Measurements from ENCODE around the gene TMED3. TPM values are rescaled to one million over a fixed set of nuclear protein-coding genes. Genes with fewer than 3 reads are reported as not detected.
A peak's percentile ranks its signal among the peaks of the same experiment; 100 is the strongest.

The TMED3 gene
- total RNA-seq = 10 to 100 TPM; 35.3 to 41.8 TPM

GRCh38 chr15:79310985-79311900 is at the start of gene TMED3:
Gene TMED3, plus strand, starts transcription at chr15:79311112. Its CDS starts 138 bp downstream, at chr15:79311250.
- CTCF ChIA-PET = interaction anchor here (0.5 to 2.2 kb wide), 7 partner anchors 9 to 543 kb away, joined by 3 to 10 read pairs (median 3); no protein-coding TSS in a partner anchor
- Mint-ChIP-seq H3K9me3 (ENCODE audit: low read depth) (no peaks in the 10 kb centered on the region), H3K36me3 (peaks cover 26% of the 10 kb centered on the region), H3K4me1 (peaks cover 25% of the 10 kb centered on the region), H3K4me3 (peak within 1 kb of the TSS; percentile 84), H3K27ac (peak within 1 kb of the TSS; percentile 75), H3K27me3 (peaks cover 36% of the 10 kb centered on the region)
- ATAC-seq (peak; percentile 98), DNase-seq (peak; percentile 89)

- Mint-ChIP-seq H3K36me3 (no peaks in the 10 kb centered on the region), H3K9me3 (ENCODE audit: low read depth) (no peaks in the 10 kb centered on the region), H3K27me3 (peaks cover 12% of the 10 kb centered on the region), H3K27ac (no peak overlapping the region), H3K4me3 (no peak overlapping the region), H3K4me1 (no peaks in the 10 kb centered on the region)
- ATAC-seq (no peak), DNase-seq (no peak)
- CTCF ChIA-PET = no interaction called here
These were observed 49.1 kb upstream of the TMED3 start for GRCh38 chr15:79261836-79262235.

- CTCF ChIA-PET = no interaction called here
- Mint-ChIP-seq H3K27ac (no peak overlapping the region), H3K4me1 (no peaks in the 10 kb centered on the region), H3K9me3 (ENCODE audit: low read depth) (no peaks in the 10 kb centered on the region), H3K27me3 (peaks cover 25% of the 10 kb centered on the region), H3K4me3 (no peak overlapping the region), H3K36me3 (no peaks in the 10 kb centered on the region)
- DNase-seq (no peak), ATAC-seq (no peak)
These were observed 45.7 kb upstream of the TMED3 start for GRCh38 chr15:79265167-79265566.

GRCh38 chr15:79265987-79266579 is 44.8 kb upstream of the TMED3 start:
- Mint-ChIP-seq H3K27ac (no peak overlapping the region), H3K36me3 (no peaks in the 10 kb centered on the region)
- CTCF ChIA-PET = no interaction called here

GRCh38 chr15:79282371-79283251 is 28.3 kb upstream of the TMED3 start, which contains the start of gene ANKRD34C:
Gene ANKRD34C, plus strand, starts transcription at chr15:79282722. Its CDS starts 10,563 bp downstream, at chr15:79293285.
- H3K27ac Mint-ChIP-seq = no peak within 1 kb of the TSS
- peaks cover 3% of the 10 kb centered on the region for H3K36me3 Mint-ChIP-seq
- no peak within 1 kb of the TSS for H3K4me3 Mint-ChIP-seq
- no peaks in the 10 kb centered on the region for H3K9me3 Mint-ChIP-seq (ENCODE audit: low read depth)
- H3K27me3 Mint-ChIP-seq = peaks cover 68% of the 10 kb centered on the region
- CTCF ChIA-PET = no interaction called here
- ATAC-seq (no peak), DNase-seq (no peak)
- peaks cover 3% of the 10 kb centered on the region for H3K4me1 Mint-ChIP-seq

More at GRCh38 chr15:79265987-79266579, 44.8 kb upstream of the TMED3 start:
- DNase-seq = no peak
- Mint-ChIP-seq H3K27me3 (peaks cover 28% of the 10 kb centered on the region), H3K4me1 (no peaks in the 10 kb centered on the region), H3K4me3 (no peak overlapping the region), H3K9me3 (ENCODE audit: low read depth) (no peaks in the 10 kb centered on the region)
- ATAC-seq = no peak

- Mint-ChIP-seq H3K4me1 (peaks cover 3% of the 10 kb centered on the region), H3K9me3 (ENCODE audit: low read depth) (no peaks in the 10 kb centered on the region), H3K4me3 (no peak overlapping the region), H3K27ac (no peak overlapping the region), H3K36me3 (peaks cover 3% of the 10 kb centered on the region), H3K27me3 (peaks cover 64% of the 10 kb centered on the region)
- DNase-seq (peak; percentile 46), ATAC-seq (no peak)
- CTCF ChIA-PET = no interaction called here
These were observed 27.5 kb upstream of the TMED3 start for GRCh38 chr15:79283252-79284048.

- Mint-ChIP-seq H3K27me3 (peaks cover 15% of the 10 kb centered on the region), H3K9me3 (ENCODE audit: low read depth) (no peaks in the 10 kb centered on the region), H3K36me3 (no peaks in the 10 kb centered on the region), H3K27ac (no peak overlapping the region), H3K4me1 (peaks cover 2% of the 10 kb centered on the region), H3K4me3 (no peak overlapping the region)
- CTCF ChIA-PET = interaction anchor here (0.6 kb wide), 1 partner anchor 751 kb away, joined by 3 read pairs; no protein-coding TSS in a partner anchor
- ATAC-seq (no peak), DNase-seq (no peak)
These were observed 20.2 kb upstream of the TMED3 start for GRCh38 chr15:79290642-79291275.

- CTCF ChIA-PET = no interaction called here
- ATAC-seq = no peak
- Mint-ChIP-seq H3K27me3 (peaks cover 11% of the 10 kb centered on the region), H3K4me3 (no peak overlapping the region), H3K36me3 (no peaks in the 10 kb centered on the region), H3K4me1 (peaks cover 2% of the 10 kb centered on the region), H3K27ac (no peak overlapping the region), H3K9me3 (ENCODE audit: low read depth) (no peaks in the 10 kb centered on the region)
- no peak for DNase-seq
These were observed 18.9 kb upstream of the TMED3 start for GRCh38 chr15:79292011-79292410.

- peaks cover 2% of the 10 kb centered on the region for H3K4me1 Mint-ChIP-seq
- no peaks in the 10 kb centered on the region for H3K9me3 Mint-ChIP-seq (ENCODE audit: low read depth)
- H3K36me3 Mint-ChIP-seq = no peaks in the 10 kb centered on the region
- peaks cover 19% of the 10 kb centered on the region for H3K27me3 Mint-ChIP-seq
- no peak overlapping the region for H3K27ac Mint-ChIP-seq
- no peak overlapping the region for H3K4me3 Mint-ChIP-seq
- DNase-seq (no peak), ATAC-seq (no peak)
- CTCF ChIA-PET = no interaction called here
These were observed 16.8 kb upstream of the TMED3 start for GRCh38 chr15:79294075-79294474.

GRCh38 chr15:79296583-79296982 is 14.3 kb upstream of the TMED3 start:
- DNase-seq (no peak), ATAC-seq (no peak)
- peaks cover 33% of the 10 kb centered on the region for H3K27me3 Mint-ChIP-seq
- H3K9me3 Mint-ChIP-seq (ENCODE audit: low read depth) = no peaks in the 10 kb centered on the region
- H3K4me1 Mint-ChIP-seq = no peaks in the 10 kb centered on the region
- CTCF ChIA-PET = no interaction called here
- no peak overlapping the region for H3K27ac Mint-ChIP-seq
- no peaks in the 10 kb centered on the region for H3K36me3 Mint-ChIP-seq
- H3K4me3 Mint-ChIP-seq = no peak overlapping the region

- Mint-ChIP-seq H3K4me1 (no peaks in the 10 kb centered on the region), H3K27me3 (peaks cover 53% of the 10 kb centered on the region), H3K27ac (no peak overlapping the region), H3K9me3 (ENCODE audit: low read depth) (no peaks in the 10 kb centered on the region), H3K4me3 (no peak overlapping the region), H3K36me3 (no peaks in the 10 kb centered on the region)
- CTCF ChIA-PET = interaction anchor here (1.1 kb wide), 1 partner anchor 82 kb away, joined by 3 read pairs; no protein-coding TSS in a partner anchor
- DNase-seq (no peak), ATAC-seq (no peak)
These were observed 11.6 kb upstream of the TMED3 start for GRCh38 chr15:79299126-79299840.

- DNase-seq (no peak), ATAC-seq (no peak)
- H3K36me3 Mint-ChIP-seq = no peaks in the 10 kb centered on the region
- no peak overlapping the region for H3K27ac Mint-ChIP-seq
- CTCF ChIA-PET = no interaction called here
- H3K4me3 Mint-ChIP-seq = no peak overlapping the region
- H3K9me3 Mint-ChIP-seq (ENCODE audit: low read depth) = no peaks in the 10 kb centered on the region
- H3K4me1 Mint-ChIP-seq = no peaks in the 10 kb centered on the region
- H3K27me3 Mint-ChIP-seq = peaks cover 59% of the 10 kb centered on the region
These were observed 11.1 kb upstream of the TMED3 start for GRCh38 chr15:79299841-79300235.

All from activated CD8-positive, alpha-beta memory T cell treated with anti-CD3 and anti-CD28 coated beads, Interleukin-2, amount 10 ng/mL, durations not matched to agents 7 days and 5 days (primary cell).